HUDEP-2 (cell line): ENCODE results near the gene CALML5.

Source experiments
- DNase-seq, 76 experiments: peaks; one replicate each; lab custom pipeline; 2025; ENCODE audit not compliant: unreplicated experiment in 76 of 76; lab: John Stamatoyannopoulos, UW

The CALML5 gene

GRCh38 chr10:5467634-5468255, 31.6 kb downstream of the CALML5 start:
- no peak for DNase-seq

GRCh38 chr10:5467207-5467535, 32.2 kb downstream of the CALML5 start:
- no peak for DNase-seq

- DNase-seq = no peak
Measured at GRCh38 chr10:5466451-5467206, 32.7 kb downstream of the CALML5 start.

GRCh38 chr10:5465976-5466450, 33.4 kb downstream of the CALML5 start:
- no peak for DNase-seq

- DNase-seq = no peak
Measured at GRCh38 chr10:5464546-5464945, 34.8 kb downstream of the CALML5 start.

- DNase-seq = no peak
Measured at GRCh38 chr10:5462841-5463293, 36.5 kb downstream of the CALML5 start.

GRCh38 chr10:5461914-5462840, 37.2 kb downstream of the CALML5 start:
- peak in 7 of 76 experiments; percentile 14 to 62 (median 43) for DNase-seq

GRCh38 chr10:5461203-5461588, 38.2 kb downstream of the CALML5 start:
- DNase-seq = no peak

- no peak for DNase-seq
Measured at GRCh38 chr10:5460468-5461202, 38.7 kb downstream of the CALML5 start.

GRCh38 chr10:5458949-5459747, 40.2 kb downstream of the CALML5 start:
- DNase-seq = no peak

GRCh38 chr10:5458425-5458824, 40.9 kb downstream of the CALML5 start:
- DNase-seq = no peak

- no peak for DNase-seq
Measured at GRCh38 chr10:5457741-5458140, 41.6 kb downstream of the CALML5 start.

- DNase-seq = no peak
Measured at GRCh38 chr10:5456563-5456962, 42.8 kb downstream of the CALML5 start.

- DNase-seq = no peak
Measured at GRCh38 chr10:5453749-5454489, 45.5 kb downstream of the CALML5 start.

- peak in 2 of 76 experiments; percentile 5 to 6 for DNase-seq
Measured at GRCh38 chr10:5450605-5451384, 48.6 kb downstream of the CALML5 start.

- peak in 35 of 76 experiments; percentile 1 to 64 (median 16) for DNase-seq
Measured at GRCh38 chr10:5449823-5450222, 49.5 kb downstream of the CALML5 start.

GRCh38 chr10:5449227-5449626, 50.1 kb downstream of the CALML5 start:
- DNase-seq = no peak
